ENCODE measurements around the gene LHPP.

Gene LHPP

GRCh38 chr10:124484031-124484430, 22.4 kb downstream of the LHPP start:
- TF ChIP-seq ZFX (IDR thresholded peaks at IDR 0.05): no peak
- TF ChIP-seq, protein P1, sequence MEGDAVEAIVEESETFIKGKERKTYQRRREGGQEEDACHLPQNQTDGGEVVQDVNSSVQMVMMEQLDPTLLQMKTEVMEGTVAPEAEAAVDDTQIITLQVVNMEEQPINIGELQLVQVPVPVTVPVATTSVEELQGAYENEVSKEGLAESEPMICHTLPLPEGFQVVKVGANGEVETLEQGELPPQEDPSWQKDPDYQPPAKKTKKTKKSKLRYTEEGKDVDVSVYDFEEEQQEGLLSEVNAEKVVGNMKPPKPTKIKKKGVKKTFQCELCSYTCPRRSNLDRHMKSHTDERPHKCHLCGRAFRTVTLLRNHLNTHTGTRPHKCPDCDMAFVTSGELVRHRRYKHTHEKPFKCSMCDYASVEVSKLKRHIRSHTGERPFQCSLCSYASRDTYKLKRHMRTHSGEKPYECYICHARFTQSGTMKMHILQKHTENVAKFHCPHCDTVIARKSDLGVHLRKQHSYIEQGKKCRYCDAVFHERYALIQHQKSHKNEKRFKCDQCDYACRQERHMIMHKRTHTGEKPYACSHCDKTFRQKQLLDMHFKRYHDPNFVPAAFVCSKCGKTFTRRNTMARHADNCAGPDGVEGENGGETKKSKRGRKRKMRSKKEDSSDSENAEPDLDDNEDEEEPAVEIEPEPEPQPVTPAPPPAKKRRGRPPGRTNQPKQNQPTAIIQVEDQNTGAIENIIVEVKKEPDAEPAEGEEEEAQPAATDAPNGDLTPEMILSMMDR (conservative IDR thresholded peaks at IDR 0.05): no peak
- H3K27ac ChIP-seq: no peak overlapping the region

DNA sequence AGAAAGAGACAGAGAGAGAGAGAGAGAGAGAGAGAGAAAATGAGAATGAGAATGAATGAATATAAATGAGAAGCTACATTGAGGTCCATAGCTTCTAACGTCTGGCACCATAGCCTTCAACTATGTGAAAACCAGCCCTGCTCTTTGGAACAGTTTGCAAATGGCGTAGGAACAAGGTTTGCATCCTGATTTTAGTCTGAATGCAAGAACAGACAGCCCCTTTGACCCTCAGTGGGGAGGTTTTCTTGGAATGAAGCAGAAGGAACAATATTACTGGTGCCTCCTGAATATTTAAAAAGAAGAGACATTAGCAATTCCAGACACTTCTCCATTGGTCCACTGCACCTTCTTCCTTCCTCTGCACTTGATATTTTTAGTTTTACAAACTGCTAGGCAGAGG, 23.0 kb downstream of the LHPP start:
- no peak overlapping the region for H3K27ac ChIP-seq
- TF ChIP-seq ZFX (IDR thresholded peaks at IDR 0.05): no peak
- TF ChIP-seq, protein P1 (conservative IDR thresholded peaks at IDR 0.05): no peak

- H3K27ac ChIP-seq: no peak overlapping the region
- TF ChIP-seq, protein P1 (conservative IDR thresholded peaks at IDR 0.05): no peak
- no peak for TF ChIP-seq ZFX (IDR thresholded peaks at IDR 0.05)
Observed at GRCh38 chr10:124486635-124487034, 25.0 kb downstream of the LHPP start.

DNA sequence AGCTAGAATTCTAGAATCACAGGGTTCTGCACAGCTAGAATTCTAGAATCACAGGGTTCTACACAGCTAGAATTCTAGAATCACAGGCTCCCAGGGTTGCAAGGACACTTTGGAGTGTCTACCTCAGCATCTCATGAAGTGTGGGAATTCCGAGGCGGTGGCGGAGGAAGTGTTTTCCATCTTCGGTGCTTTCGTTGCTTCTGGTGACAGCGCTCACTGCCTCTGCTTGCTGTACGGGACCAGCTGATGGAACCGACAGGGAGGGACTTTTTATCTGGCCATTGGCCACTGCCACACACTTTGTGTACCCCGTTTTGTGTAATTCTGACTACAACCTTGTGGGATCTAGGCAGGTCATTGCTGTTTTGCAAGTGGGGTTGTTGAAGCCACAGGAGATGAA, 29.5 kb downstream of the LHPP start:
- TF ChIP-seq, protein P1 (conservative IDR thresholded peaks at IDR 0.05): no peak
- no peak for TF ChIP-seq ZFX (IDR thresholded peaks at IDR 0.05)

GRCh38 chr10:124492266-124492665, 30.6 kb downstream of the LHPP start:
- no peak overlapping the region for H3K27ac ChIP-seq
- TF ChIP-seq, protein P1 (conservative IDR thresholded peaks at IDR 0.05): no peak
- no peak for TF ChIP-seq ZFX (IDR thresholded peaks at IDR 0.05)

More for the DNA sequence above, 29.5 kb downstream of the LHPP start:
- no peak overlapping the region for H3K27ac ChIP-seq

- TF ChIP-seq ZFX (IDR thresholded peaks at IDR 0.05): no peak
- TF ChIP-seq, protein P1 (conservative IDR thresholded peaks at IDR 0.05): no peak
Observed at GRCh38 chr10:124493214-124493882, 31.7 kb downstream of the LHPP start.

DNA sequence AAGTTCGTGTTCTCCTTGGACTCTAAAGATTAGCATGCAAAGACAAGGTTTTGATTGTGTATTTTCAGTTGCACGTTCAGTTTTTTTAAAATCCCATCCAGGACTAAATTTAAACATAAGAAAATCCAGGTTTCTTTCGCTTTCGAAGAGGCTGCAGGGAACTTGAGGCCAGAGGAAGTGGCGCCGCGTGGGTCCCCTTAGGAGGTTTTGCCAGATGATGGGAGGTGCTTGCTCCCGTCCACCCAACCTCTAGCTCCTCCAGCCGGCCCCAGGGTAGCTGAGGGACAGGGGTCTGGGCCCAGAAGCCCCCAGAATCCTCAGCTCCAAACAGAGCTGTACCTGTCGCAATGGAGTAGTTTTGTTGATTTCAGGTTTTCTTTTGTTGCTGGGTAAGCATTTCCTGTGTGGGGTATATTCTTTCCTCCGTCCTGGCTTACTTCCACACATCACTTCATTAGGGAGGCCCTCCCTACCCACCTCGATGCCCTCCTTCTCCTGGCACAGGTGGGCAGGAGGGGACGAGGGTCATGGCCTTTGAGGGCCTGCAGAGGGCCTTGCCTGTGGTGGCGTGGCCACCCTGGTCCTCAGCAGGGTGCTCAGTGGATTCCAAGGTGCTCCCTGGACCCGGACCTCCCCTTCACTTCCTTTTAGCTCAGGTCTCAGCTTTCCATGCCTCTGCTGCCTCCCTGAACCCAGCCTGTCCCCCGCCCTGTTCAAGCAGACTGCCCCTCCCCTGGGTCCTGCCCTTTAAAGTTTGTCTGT, 32.6 kb downstream of the LHPP start:
- no peak overlapping the region for H3K27ac ChIP-seq
- TF ChIP-seq, protein P1 (conservative IDR thresholded peaks at IDR 0.05): no peak
- no peak for TF ChIP-seq ZFX (IDR thresholded peaks at IDR 0.05)

More at GRCh38 chr10:124493214-124493882, 31.7 kb downstream of the LHPP start:
- no peak overlapping the region for H3K27ac ChIP-seq
